GM18511 (cell line): ENCODE results near the gene PDIA3.
"Not testable (repeated sequence)": the region's sequence is repeated elsewhere in the genome, so short reads cannot be mapped to it uniquely, and the experiment has no call there.

Experiments used
- ATAC-seq: cut with Tn5 transposase; IDR thresholded peaks from one replicate; pipeline ENCODE4 v1.9.1; 2021; ENCODE audit warnings: mild to moderate bottlenecking, moderate library complexity; ENCODE audit not compliant: unreplicated experiment

The PDIA3 gene

DNA sequence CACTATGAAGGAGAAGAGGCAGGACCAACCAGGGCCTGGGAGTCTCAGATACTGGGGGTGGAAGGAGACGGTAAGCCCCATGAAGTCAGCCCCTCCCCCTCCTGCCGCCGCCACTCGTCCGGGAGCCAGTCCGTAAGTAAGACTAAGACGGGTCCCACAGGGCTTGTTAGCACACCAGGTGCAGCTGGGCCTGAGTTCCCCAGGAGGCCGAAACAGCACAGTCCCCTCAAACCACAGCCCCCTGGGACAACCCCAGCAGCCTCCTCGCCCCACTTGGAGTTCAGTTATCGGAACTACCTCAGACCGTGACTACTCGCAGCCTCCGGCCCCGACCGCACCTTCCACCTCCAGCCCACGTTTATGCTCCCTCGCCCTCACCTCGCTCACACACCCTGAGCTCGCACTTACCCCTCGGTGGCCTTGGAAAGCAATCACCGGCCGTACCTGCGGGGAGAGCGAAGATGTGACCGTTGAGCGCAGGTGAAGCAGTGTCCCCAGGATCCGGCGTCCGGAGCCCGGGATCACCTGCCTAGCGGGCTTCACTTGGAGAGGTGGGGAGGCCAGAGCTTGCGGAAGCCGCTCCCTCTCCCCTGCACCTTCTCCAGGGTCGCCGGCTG is 30.0 kb downstream of the PDIA3 start:
- peak; percentile 70 for ATAC-seq

- ATAC-seq, result peak; percentile 50
Measured at GRCh38 chr15:43776718-43777266, 30.6 kb downstream of the PDIA3 start, which contains the start of gene ELL3. Gene ELL3, minus strand, starts transcription at chr15:43776966. Its CDS starts 65 bp downstream, at chr15:43776901.

DNA sequence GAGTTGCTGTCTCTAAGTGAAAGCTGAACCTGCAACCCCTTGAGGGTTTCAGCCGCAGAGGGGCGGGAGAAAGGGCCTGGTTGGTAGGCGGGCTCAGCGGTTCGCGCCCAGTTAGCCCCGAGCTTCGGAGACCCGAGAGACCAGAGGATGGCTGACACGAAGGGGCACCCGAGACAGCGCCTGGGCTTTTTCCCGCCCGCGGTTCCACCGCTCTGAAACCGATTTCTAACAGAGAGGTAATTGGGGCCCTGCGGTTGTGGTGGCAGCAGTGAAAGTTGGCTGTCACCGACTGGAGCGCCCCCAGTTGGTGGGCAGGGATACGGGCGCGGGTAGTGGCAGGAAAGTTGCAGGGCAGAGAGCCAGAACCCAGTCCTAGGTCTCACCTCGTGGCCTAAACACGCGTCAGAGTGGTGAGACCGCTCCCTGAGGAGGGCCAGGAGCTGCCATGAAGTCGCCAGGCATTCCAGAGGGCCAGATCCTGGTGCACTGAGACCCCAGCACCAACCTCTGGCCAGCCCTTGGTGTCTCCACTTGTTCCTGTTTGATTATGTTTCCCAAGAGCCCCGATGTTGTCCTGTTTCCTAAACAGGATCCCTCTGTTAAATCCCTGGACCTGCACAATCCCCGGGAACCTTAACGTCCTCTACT is 31.2 kb downstream of the PDIA3 start:
- peak; percentile 63 for ATAC-seq

- no peak for ATAC-seq
Measured at GRCh38 chr15:43779016-43779415, 32.8 kb downstream of the PDIA3 start.

GRCh38 chr15:43789409-43789808 is 43.2 kb downstream of the PDIA3 start:
- ATAC-seq, result no peak

- ATAC-seq, result peak; percentile 83
Measured at GRCh38 chr15:43791993-43792760, 45.9 kb downstream of the PDIA3 start, which contains the start of gene SERF2. Gene SERF2, plus strand, starts transcription at chr15:43792320. Its CDS starts 57 bp downstream, at chr15:43792377.

DNA sequence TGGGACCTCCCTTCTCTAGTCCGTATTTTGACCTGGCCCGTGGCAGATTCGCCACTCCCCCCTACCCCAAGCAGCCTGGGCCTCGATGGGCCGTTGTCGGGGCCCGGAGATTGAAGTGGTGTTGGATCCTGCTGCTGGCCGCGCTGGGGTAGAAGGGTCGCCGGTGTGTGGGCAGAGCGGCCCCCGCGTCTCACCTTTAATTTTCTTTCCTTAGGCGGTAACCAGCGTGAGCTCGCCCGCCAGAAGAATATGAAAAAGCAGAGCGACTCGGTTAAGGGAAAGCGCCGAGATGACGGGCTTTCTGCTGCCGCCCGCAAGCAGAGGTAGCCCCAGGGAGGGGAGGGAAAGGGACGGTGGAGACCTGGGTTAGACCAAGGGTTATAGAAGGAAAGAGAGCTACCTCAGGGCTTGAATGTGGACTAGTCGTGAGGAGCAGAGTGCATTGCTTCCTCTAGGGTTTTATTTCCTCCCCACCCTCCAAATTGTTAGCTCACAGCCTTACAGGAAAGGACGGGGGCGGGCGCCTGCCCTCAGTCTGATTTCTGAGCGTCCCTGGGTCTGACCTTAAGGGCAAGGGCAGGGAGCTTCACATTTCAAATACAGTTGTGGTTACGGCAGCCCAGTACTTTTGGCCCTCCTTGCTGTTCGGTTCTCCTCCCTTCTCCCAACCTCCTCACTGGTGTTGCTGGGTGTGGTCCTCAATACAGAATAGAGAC is 46.7 kb downstream of the PDIA3 start:
- ATAC-seq, result no peak

GRCh38 chr15:43793647-43794046 is 47.4 kb downstream of the PDIA3 start:
- no peak for ATAC-seq

GRCh38 chr15:43794269-43795037 is 48.2 kb downstream of the PDIA3 start:
- no peak for ATAC-seq

DNA sequence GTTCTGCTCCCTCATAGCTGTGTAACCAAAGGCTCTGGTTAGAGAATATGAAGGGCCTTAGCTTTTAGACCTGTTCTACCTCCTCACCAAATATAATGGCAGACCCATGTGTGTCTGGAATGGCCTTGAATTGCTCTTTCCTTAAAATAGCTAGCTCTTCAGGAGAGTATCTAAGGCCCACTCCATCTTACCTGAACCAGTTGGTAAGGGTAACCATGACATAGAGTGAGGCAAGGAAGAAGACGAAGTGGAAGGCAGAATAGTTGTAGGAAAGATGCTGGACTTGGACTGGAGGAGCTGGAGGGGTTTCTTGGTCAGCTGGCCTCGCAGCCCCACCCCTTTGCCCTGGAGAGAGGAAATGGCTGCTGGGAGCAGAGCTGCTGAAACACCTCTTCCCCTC is 49.0 kb downstream of the PDIA3 start:
- no peak for ATAC-seq

- ATAC-seq, result no peak
Measured at GRCh38 chr15:43795997-43796396, 49.8 kb downstream of the PDIA3 start.

DNA sequence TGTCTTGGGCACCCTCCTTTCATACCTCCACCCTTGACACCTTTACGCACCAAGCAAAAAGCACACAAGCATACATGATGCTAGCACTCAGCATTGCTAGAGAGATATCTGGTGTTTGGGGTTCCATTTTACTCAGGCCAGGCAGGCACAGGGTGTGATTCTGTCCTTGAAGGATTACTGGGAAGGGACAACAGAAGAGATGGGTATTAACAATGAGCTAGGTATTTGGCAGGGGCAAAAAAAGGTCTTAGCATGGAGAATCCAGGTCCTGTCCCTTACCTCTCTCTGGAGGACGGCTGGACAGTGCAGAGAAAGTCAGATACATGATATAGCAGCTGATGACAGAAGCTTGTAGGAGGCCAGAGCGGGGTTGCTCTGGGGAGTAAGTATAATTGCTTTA is 50.3 kb downstream of the PDIA3 start:
- ATAC-seq, result no peak

DNA sequence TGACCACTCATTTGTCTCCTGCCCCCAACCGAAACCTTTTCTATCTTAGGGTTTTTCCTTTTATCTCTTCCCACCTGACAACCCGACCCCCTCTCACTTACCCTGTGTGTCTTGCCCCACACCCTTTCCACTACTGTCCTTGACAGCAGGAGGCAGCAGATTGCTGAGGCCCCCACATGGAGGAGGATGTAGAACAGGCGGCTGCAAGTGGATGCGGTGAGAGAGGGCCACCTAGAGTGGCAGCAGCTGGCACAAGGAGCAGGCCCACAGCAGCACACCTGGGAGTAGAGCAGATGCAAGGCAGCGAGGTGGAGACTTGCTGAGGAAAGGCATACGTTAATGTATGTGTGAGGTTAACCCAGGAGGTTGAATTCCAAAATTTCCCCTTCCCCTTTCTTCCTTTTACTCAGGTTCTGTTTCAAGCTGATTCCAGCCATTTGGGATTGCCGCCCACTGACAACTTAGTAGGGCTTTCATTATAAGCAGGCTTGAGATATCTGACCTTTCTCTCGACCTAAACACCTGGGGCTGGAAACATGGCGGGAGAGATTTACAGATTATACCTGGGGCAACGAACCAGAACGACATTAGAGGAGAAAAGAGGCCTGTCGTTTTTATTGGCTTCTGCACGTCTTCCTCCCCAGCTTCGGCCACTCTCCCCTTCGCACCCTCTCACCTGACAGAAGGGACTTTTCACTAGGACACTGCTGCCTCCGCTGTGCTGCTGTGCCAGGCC is 53.1 kb downstream of the PDIA3 start:
- ATAC-seq, result no peak

DNA sequence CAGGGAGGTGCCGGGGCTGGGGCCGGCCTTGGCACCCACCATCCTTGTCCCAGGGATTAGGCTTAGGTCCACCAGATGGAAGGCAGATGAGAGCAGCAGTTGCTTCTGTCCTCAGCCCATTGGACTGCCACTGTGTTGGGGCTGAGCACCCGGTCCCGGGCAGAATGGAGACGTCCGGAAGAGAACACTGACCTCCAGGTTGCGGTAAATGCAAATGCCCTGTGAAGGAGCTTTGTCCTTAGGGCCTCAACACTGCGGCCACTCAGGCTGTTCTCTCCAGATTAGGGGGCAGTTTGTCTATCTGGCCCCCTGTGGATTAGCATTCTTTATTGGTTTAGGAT is 53.7 kb downstream of the PDIA3 start, which contains the start of gene SERINC4:
TSS of gene SERINC4 (minus strand) at position 276 of the 341 bp plus-strand sequence. CDS start at position 42, 234 bp downstream.
- ATAC-seq, result no peak

DNA sequence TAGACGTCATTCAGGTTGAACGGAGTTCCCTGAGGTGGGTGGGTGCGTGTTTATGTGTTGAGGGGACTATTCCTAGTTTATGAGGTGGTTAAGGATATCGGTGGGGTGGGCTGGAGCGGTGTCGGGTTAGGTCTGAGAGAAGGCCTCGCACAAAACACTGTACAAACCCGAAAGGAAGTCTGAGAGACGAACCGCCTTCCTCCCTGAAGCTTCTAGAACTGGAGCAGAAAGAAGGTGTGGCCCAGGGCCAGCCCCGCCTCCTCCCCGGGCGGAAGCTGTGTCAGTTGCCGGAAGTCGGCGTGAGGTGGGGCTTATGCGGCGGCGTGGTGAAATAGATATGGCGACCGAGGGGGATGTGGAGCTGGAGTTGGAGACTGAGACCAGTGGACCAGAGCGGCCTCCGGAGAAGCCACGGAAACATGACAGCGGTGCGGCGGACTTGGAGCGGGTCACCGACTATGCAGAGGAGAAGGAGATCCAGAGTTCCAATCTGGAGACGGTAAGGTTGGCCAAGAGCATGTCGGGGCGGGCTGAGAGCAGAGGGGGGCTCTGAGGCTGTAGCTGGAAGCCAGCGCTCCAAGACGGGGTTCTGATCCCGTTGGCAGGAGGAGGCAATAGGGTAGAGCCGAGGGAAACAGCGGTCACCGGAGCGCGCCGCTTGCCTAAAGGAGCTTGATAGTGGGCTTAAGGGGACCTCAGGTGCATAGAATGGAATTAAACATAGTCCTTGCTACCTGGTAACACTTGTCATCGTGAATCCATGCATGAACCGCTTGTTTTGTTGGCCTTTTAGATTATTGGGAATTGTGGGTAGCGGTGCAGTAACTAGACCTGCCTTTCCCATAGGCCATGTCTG is 54.3 kb downstream of the PDIA3 start, which contains the start of gene HYPK:
TSS of gene HYPK (plus strand) at position 314 of the 856 bp plus-strand sequence. CDS start at position 338, 24 bp downstream.
- ATAC-seq, result peak; percentile 92

- not testable (repeated sequence) for ATAC-seq
Measured at GRCh38 chr15:43802676-43803075, 56.4 kb downstream of the PDIA3 start.

- ATAC-seq, result no peak
Measured at GRCh38 chr15:43808435-43808950, 62.3 kb downstream of the PDIA3 start.
